Measurements from ENCODE around the gene NHLRC1.
A peak's percentile ranks its signal among the peaks of the same experiment; 100 is the strongest.

Gene NHLRC1

DNA sequence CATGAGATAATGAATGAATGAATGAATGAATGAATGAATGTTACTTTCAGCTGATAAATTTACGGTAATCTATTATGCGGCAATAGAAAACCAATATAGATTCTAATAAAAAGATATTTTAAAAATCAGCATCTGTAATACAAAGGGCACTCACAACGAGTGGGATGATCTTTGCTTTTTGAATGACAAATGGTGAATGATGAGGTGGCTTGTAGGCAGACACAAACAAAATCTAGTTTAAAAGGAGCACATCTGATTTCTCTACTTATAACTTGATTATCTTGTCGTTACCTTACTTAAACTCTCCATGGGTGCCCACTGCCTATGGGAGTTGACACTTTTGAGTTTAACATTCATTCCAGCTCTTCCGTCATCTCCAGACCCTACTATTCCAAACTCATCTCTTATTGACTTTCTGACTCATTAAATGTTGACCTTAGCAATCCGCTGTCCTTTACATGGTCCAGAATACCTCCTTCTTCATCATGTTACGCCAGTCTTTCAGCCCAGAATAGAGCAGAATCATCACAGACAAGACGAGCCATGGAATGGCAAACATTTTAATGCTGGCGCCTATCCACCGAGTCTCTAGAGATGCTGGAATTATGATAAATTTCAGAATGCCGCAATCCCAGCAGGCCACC lies 41.3 kb downstream of the NHLRC1 start:
- DNase-seq = peak; percentile 19

DNA sequence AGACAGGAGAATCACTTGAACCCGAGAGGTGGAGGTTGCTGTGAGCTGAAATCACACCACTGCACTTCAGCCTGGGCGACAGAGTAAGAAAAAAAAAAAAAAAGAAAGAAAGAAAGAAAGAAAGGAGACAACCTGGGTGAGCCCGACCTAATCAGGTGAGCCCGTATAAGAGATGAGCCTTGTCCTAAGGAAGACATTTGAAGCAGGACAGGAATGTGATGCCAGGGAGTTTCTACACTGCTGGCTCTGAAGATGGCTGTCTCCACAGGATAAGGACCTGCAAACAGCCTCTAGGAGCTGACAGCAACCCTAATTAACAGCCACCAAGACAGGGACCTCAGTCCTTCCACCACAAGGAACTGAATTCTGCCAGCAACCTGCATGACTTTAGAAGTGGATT lies 41.9 kb downstream of the NHLRC1 start:
- DNase-seq = no peak

GRCh38 chr6:18078866-18079265 lies 43.6 kb downstream of the NHLRC1 start:
- no peak for DNase-seq

DNA sequence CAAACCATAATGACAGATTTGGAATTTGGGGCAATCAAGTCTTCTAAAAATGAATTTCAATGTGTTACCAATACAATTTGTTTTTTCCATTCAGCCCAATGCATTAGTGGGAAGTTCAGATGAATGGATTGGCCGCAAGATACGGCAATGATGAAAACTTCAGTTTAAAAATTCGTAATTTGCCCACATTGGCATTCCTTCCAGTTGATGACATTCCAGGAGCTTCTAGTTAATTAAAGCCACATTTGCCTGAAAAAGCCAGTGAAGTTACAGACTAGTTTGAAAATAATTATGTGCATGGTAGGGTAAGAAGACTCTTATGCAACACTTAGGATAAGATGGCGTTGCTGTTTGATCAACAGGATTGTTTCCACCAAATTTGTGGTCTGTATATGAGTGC lies 46.2 kb downstream of the NHLRC1 start:
- DNase-seq = peak; percentile 91

- no peak for DNase-seq
These were observed 49.6 kb downstream of the NHLRC1 start for GRCh38 chr6:18072841-18073240.

- DNase-seq = no peak
These were observed 52.0 kb downstream of the NHLRC1 start for GRCh38 chr6:18070486-18070885.

Data from fibroblast of skin of right quadriceps (primary cell).